Measurements from ENCODE around the gene ZNF211. TPM values are rescaled to one million over a fixed set of nuclear protein-coding genes. Genes with fewer than 3 reads are reported as not detected.

Gene ZNF211
- total RNA-seq, 1 donor from 2014 or later: 17.7 TPM

DNA sequence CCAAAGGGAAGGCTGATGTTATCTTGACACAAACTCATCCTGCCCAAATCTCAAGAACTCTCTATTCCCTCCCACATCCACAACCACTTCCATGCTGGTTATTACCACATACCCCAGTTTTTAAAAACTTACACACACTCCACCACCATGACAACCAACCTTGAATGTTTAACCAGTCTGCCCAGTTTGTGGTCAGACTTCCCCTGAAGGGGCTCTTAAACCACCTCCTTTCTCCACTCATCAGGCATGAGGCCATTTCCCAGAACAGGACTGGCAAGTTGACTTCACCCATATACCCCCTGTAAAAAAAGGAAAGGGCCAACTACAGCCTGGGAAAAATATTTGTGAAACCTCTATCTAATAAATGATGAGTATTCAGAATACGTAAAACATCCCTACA, 23.4 kb downstream of the ZNF211 start:
- DNase-seq: no peak

GRCh38 chr19:57664269-57665127, 31.5 kb downstream of the ZNF211 start:
- no peak for DNase-seq

- DNase-seq: no peak
These were observed 32.4 kb downstream of the ZNF211 start for GRCh38 chr19:57665261-57665806.

- DNase-seq: no peak
These were observed 34.3 kb downstream of the ZNF211 start for GRCh38 chr19:57667228-57667627.

DNA sequence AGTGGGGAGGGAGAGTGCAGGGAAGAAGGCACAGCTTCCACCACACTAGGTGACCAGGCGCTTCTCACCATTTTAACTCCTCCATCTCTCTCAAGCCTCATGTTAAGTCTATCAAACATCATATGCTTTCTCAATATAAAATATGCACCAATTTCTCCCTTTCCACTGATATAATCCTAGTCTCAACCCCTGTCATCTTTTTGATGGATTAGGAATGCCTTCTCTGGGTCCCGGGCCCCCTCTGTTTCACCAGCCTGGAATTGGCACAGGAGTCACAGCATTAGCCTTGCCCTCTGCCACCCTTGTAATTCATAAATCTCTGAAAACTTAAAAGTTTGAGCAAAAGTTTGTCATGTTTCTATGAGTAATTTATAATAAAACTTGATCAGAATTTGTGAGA, 35.7 kb downstream of the ZNF211 start, which contains the start of gene ZSCAN4:
TSS of gene ZSCAN4 (plus strand) at position 301 of the 400 bp plus-strand sequence. CDS start 7,211 bp downstream, outside the sequence.
- DNase-seq: no peak

- no peak for DNase-seq
These were observed 38.3 kb downstream of the ZNF211 start for GRCh38 chr19:57671124-57671895.

GRCh38 chr19:57672466-57672865, 39.5 kb downstream of the ZNF211 start:
- DNase-seq: no peak

- DNase-seq: no peak
These were observed 42.9 kb downstream of the ZNF211 start for GRCh38 chr19:57675881-57676280.

GRCh38 chr19:57682226-57682766, 49.3 kb downstream of the ZNF211 start:
- no peak for DNase-seq

DNA sequence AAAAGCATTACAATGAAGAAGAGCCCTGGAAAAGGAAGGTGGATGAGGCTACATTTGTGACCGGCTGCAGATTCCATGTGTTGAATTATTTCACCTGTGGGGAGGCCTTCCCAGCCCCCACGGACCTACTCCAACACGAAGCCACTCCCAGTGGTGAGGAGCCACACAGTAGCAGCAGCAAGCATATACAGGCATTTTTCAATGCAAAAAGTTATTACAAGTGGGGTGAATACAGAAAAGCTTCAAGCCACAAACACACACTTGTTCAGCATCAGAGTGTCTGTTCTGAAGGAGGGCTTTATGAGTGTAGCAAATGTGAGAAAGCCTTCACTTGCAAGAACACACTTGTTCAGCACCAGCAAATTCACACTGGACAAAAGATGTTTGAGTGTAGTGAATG, 53.8 kb downstream of the ZNF211 start:
- no peak for DNase-seq

DNA sequence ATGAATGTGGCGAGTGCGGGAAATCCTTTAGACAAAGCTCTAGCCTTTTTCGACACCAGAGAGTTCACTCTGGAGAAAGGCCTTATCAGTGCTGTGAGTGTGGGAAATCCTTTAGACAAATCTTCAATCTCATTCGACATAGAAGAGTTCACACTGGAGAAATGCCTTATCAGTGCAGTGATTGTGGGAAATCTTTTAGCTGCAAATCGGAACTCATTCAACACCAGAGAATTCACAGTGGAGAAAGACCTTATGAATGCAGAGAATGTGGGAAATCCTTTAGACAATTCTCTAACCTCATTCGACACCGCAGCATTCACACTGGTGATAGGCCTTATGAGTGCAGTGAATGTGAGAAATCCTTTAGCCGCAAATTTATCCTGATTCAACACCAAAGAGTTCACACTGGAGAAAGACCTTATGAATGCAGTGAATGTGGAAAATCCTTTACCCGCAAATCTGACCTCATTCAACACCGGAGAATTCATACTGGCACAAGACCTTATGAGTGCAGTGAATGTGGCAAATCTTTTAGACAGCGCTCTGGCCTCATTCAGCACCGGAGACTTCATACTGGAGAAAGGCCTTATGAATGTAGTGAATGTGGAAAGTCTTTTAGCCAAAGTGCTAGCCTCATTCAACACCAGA, 54.5 kb downstream of the ZNF211 start:
- DNase-seq: no peak

DNA sequence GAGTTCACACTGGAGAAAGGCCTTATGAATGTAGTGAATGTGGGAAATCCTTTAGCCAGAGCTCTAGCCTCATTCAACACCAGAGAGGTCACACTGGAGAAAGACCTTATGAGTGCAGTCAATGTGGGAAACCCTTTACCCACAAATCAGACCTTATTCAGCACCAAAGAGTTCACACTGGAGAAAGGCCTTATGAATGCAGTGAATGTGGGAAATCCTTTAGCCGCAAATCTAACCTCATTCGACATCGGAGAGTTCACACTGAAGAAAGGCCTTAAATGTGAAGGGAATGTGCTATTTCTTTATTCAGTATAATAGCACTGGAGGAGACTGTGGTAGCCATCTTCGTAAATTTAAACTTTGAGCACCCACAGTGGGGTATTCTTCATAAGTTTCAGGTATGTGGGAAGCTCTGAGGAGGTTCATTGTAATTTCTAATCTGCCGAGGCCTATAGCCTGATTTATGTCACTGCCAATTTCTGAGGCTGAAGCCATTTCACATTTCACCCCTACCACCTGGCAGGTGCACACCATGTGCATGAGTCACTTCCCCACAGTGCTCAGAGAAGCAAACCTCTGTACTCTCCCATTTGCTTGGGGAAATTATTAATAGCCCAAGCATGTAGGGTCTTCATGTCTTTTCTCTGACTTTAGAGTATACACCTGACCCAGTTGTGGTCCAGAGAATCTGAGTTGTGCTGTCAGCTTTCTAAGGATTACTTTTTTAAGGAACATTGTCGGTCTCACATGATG, 55.2 kb downstream of the ZNF211 start:
- no peak for DNase-seq

DNA sequence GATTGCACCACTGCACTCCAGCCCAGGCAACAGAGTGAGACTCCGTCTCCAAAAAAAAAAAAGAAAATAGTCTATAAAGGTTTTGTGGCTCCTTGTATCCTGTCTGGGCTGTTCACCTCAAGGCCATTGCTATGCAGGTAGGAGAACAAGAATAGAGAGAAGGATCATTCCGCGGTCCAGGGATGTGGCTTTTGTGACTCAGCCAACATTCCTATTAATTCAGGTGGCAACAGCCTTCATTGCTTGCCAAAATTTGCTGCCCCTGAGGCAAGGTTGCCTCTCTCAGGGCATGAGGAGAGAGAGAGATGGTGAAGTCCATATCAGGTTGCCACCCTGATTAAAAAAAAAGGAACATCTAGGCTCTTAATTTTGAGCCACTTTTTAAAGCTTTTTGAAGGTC, 56.8 kb downstream of the ZNF211 start:
- no peak for DNase-seq

Other genes with a start within 250 kb of the ZNF211 start
- 35.6 TPM for gene ZNF548, start 243.3 kb upstream of the ZNF211 start, total RNA-seq
- 14.7 TPM for gene ZNF17, start 222.0 kb upstream of the ZNF211 start, total RNA-seq
- gene ZNF749, start 197.8 kb upstream of the ZNF211 start, total RNA-seq: 12.6 TPM
- 1.2 TPM for gene VN1R1, start 176.0 kb upstream of the ZNF211 start, total RNA-seq
- gene ZNF772, start 155.6 kb upstream of the ZNF211 start, total RNA-seq: 13.9 TPM
- gene ZNF419, start 145.4 kb upstream of the ZNF211 start, total RNA-seq: 10.5 TPM
- 9.4 TPM for gene ZNF773, start 133.2 kb upstream of the ZNF211 start, total RNA-seq
- 9.0 TPM for gene ZNF549, start 105.8 kb upstream of the ZNF211 start, total RNA-seq
- 14.2 TPM for gene ZNF550, start 73.3 kb upstream of the ZNF211 start, total RNA-seq
- 5.1 TPM for gene ZNF416, start 54.3 kb upstream of the ZNF211 start, total RNA-seq
- 6.7 TPM for gene ZIK1, start 49.0 kb upstream of the ZNF211 start, total RNA-seq
- 3.4 TPM for gene ZNF530, start 33.3 kb upstream of the ZNF211 start, total RNA-seq
- gene ZNF134, start 18.9 kb upstream of the ZNF211 start, total RNA-seq: 21.2 TPM
- not detected for gene ZSCAN4, start 35.8 kb downstream of the ZNF211 start, total RNA-seq
- 11.7 TPM for gene ZNF551, start 48.8 kb downstream of the ZNF211 start, total RNA-seq
- 11.9 TPM for gene ZNF154, start 76.0 kb downstream of the ZNF211 start, total RNA-seq
- 6.5 TPM for gene ZNF671, start 94.5 kb downstream of the ZNF211 start, total RNA-seq
- 18.1 TPM for gene ZNF776, start 113.6 kb downstream of the ZNF211 start, total RNA-seq
- 23.9 TPM for gene ZNF586, start 136.5 kb downstream of the ZNF211 start, total RNA-seq
- 8.8 TPM for gene ZNF552, start 181.7 kb downstream of the ZNF211 start, total RNA-seq
- gene ZNF587B, start 197.1 kb downstream of the ZNF211 start, total RNA-seq: 18.3 TPM
- gene ZNF587, start 216.7 kb downstream of the ZNF211 start, total RNA-seq: 26.5 TPM